ENCODE results near the gene EML4.

Gene EML4

DNA sequence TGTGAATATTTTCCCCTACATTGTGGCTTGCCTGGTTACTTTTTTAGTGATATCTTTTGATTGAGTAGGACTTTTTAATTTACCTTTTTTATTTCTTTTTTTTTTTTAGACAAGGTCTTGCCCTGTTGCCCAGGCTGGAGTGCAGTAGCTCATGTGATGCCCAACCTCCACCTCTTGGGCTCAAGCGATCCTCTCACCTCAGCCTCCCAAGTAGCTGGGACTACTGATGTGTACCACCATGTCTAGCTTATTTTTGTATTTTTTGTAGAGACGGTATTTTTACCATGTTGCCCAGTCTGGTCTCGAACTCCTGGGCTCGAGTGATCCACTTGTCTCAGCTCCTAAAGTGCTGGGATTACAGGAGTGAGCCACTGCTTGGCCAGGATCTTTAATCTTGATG lies 25.3 kb downstream of the EML4 start:
- no peak overlapping the region for H3K4me3 ChIP-seq
- no peaks in the 10 kb centered on the region for H3K9me3 ChIP-seq (ENCODE audit: low read depth, low read length)
- no peak overlapping the region for H3K27ac ChIP-seq
- no peak overlapping the region for H3K9ac ChIP-seq (ENCODE audit: insufficient read length)
- TF ChIP-seq FOXP2 (optimal IDR thresholded peaks at IDR 0.05; ENCODE audit: control extremely low read depth, extremely low read length, insufficient read depth) (no peak), EZH2 (IDR thresholded peaks at IDR 0.05) (no peak), POLR2AphosphoS5 (IDR thresholded peaks at IDR 0.05; ENCODE audit: borderline replicate concordance, low read depth, low read length) (no peak)
- no peak for DNase-seq (ENCODE audit: low read depth, low spot score)
- H3K36me3 ChIP-seq (ENCODE audit: insufficient read depth, low read length), result peaks cover 9% of the 10 kb centered on the region; the same call in 1 of the 2 replicates

DNA sequence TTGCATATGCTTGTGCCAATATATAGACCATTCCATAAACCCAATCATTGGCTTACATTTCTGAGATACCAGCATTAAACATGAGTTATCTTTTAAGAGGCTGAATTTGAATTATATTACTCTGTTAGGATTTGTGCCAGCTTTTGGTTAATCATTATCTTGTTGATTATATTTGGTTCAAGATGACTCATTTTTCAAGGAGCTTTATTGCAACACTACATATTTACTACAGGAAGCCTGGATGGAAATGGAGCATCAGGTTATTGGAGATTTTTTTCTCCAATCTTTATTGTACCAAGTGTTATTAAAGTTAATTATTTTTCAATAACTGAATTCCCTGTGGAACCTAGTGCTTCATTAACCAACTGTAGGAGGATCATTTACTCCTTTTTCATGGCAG lies 26.4 kb downstream of the EML4 start:
- Histone ChIP-seq H3K36me3 (ENCODE audit: insufficient read depth, low read length) (peaks cover 9% of the 10 kb centered on the region; the same call in 1 of the 2 replicates), H3K27ac (no peak overlapping the region), H3K9ac (ENCODE audit: insufficient read length) (no peak overlapping the region), H3K9me3 (ENCODE audit: low read depth, low read length) (no peaks in the 10 kb centered on the region), H3K4me3 (no peak overlapping the region)
- TF ChIP-seq EZH2 (IDR thresholded peaks at IDR 0.05) (no peak), POLR2AphosphoS5 (IDR thresholded peaks at IDR 0.05; ENCODE audit: borderline replicate concordance, low read depth, low read length) (no peak), FOXP2 (optimal IDR thresholded peaks at IDR 0.05; ENCODE audit: control extremely low read depth, extremely low read length, insufficient read depth) (no peak)
- no peak for DNase-seq (ENCODE audit: low read depth, low spot score)

DNA sequence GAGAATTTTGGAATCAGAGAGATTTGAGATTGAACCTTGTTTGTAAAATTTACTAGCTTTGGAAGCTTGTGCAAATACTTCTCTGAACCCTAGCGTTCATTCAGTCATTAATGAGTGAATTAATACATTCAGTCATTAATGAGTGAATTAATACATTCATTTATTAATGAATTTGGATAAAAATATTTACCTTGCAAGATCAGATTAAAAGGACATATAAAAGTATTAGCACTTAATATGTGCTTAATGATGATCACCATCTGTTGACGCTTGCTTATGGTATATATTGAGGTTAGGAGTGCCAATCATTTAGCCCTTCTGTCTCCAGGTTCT lies 26.9 kb downstream of the EML4 start:
- H3K4me3 ChIP-seq, result no peak overlapping the region
- H3K9ac ChIP-seq (ENCODE audit: insufficient read length), result no peak overlapping the region
- no peak overlapping the region for H3K27ac ChIP-seq
- H3K36me3 ChIP-seq (ENCODE audit: insufficient read depth, low read length), result peaks cover 9% of the 10 kb centered on the region; the same call in 1 of the 2 replicates
- no peaks in the 10 kb centered on the region for H3K9me3 ChIP-seq (ENCODE audit: low read depth, low read length)
- no peak for DNase-seq (ENCODE audit: low read depth, low spot score)
- TF ChIP-seq EZH2 (IDR thresholded peaks at IDR 0.05), result no peak
- no peak for TF ChIP-seq FOXP2 (optimal IDR thresholded peaks at IDR 0.05; ENCODE audit: control extremely low read depth, extremely low read length, insufficient read depth)
- TF ChIP-seq POLR2AphosphoS5 (IDR thresholded peaks at IDR 0.05; ENCODE audit: borderline replicate concordance, low read depth, low read length), result no peak

DNA sequence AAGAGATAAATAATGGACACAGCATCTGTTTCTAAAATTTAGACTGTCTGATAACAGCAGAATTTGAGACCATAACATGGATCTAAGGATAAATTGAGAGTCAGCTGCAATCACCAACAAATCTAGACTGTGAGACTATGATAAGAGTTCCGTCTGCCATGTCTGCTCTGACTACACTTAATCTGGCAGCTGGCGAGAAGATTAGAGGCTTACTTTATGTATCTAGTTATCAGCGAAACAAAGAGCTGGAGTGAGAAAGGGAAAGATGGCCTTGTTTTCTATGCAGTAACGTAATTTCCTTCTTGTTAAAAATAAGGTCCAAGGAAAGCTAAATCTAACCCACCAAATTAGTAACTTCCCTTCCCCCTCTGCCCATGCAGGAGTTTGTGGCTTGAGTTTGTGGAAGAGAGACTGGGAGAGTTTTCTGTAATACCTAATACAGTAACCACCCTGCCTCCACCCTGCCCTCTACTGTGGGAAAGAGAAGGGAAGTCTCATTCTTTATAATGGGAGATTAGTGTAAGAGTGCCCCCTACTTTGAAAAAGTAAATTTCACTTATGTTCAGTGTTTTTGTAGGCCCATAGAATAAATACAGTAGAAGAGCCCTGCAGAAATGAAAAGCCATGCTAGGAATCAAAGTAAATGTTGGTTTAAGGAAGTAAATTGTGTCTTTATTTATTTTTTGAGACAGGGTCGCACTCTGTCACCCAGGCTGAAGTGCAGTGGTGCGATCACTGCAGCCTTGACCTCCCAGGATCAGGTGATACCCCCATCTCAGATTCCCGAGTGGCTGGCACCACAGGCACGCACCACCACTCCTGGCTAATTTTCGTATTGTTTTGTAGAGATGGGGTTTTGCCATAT lies 27.5 kb downstream of the EML4 start:
- Histone ChIP-seq H3K27ac (no peak overlapping the region), H3K9ac (ENCODE audit: insufficient read length) (no peak overlapping the region), H3K4me3 (no peak overlapping the region), H3K9me3 (ENCODE audit: low read depth, low read length) (no peaks in the 10 kb centered on the region), H3K36me3 (ENCODE audit: insufficient read depth, low read length) (peaks cover 9% of the 10 kb centered on the region; the same call in 1 of the 2 replicates)
- no peak for TF ChIP-seq FOXP2 (optimal IDR thresholded peaks at IDR 0.05; ENCODE audit: control extremely low read depth, extremely low read length, insufficient read depth)
- TF ChIP-seq POLR2AphosphoS5 (IDR thresholded peaks at IDR 0.05; ENCODE audit: borderline replicate concordance, low read depth, low read length), result no peak
- TF ChIP-seq EZH2 (IDR thresholded peaks at IDR 0.05), result no peak
- DNase-seq (ENCODE audit: low read depth, low spot score), result no peak

DNA sequence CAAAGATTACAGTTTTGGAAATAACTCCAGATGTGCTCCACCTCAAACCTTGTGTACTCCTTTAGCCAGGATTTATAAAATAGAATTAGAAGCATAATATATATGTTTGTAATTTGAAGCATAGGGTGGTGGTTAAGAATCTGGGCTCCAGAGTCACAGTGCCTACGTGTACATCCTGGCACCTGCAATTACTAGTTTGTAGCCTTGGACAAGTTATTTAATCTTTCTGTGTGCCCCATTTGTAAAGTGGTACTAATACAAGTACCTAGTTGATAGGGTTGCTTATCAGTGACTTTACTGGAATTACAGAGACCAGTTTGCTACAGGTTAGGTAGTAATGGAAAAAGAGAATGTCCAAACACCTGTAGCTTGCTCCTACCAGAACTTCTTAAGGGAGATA lies 28.6 kb downstream of the EML4 start:
- no peak overlapping the region for H3K9ac ChIP-seq (ENCODE audit: insufficient read length)
- no peak for DNase-seq (ENCODE audit: low read depth, low spot score)
- H3K27ac ChIP-seq, result no peak overlapping the region
- TF ChIP-seq POLR2AphosphoS5 (IDR thresholded peaks at IDR 0.05; ENCODE audit: borderline replicate concordance, low read depth, low read length) (no peak), FOXP2 (optimal IDR thresholded peaks at IDR 0.05; ENCODE audit: control extremely low read depth, extremely low read length, insufficient read depth) (no peak), EZH2 (IDR thresholded peaks at IDR 0.05) (no peak)
- H3K36me3 ChIP-seq (ENCODE audit: insufficient read depth, low read length), result peaks cover 9% of the 10 kb centered on the region; the same call in 1 of the 2 replicates
- H3K4me3 ChIP-seq, result no peak overlapping the region
- H3K9me3 ChIP-seq (ENCODE audit: low read depth, low read length), result no peaks in the 10 kb centered on the region

DNA sequence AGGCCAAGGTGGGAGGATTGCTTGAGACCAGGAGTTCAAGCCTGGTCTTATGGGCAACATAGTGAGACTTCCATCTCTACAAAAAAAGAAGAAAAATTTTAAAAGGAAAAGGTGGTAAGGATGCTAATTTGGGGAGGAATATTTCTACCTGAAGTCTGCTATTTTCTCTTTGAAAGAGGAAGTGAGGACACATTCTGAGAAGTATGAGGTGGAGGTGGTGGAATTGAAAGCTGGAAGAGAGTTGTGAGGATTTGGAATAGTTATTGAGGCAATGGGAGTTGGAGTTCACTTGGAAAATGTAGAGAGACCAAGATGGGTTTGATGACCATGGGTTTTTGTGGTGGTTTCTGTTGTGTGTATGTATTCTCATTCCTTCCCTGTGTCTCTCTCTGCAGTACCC lies 29.3 kb downstream of the EML4 start:
- Histone ChIP-seq H3K9me3 (ENCODE audit: low read depth, low read length) (no peaks in the 10 kb centered on the region), H3K9ac (ENCODE audit: insufficient read length) (no peak overlapping the region), H3K36me3 (ENCODE audit: insufficient read depth, low read length) (peaks cover 9% of the 10 kb centered on the region; the same call in 1 of the 2 replicates), H3K27ac (no peak overlapping the region), H3K4me3 (no peak overlapping the region)
- no peak for TF ChIP-seq POLR2AphosphoS5 (IDR thresholded peaks at IDR 0.05; ENCODE audit: borderline replicate concordance, low read depth, low read length)
- TF ChIP-seq FOXP2 (optimal IDR thresholded peaks at IDR 0.05; ENCODE audit: control extremely low read depth, extremely low read length, insufficient read depth), result no peak
- no peak for TF ChIP-seq EZH2 (IDR thresholded peaks at IDR 0.05)
- no peak for DNase-seq (ENCODE audit: low read depth, low spot score)

DNA sequence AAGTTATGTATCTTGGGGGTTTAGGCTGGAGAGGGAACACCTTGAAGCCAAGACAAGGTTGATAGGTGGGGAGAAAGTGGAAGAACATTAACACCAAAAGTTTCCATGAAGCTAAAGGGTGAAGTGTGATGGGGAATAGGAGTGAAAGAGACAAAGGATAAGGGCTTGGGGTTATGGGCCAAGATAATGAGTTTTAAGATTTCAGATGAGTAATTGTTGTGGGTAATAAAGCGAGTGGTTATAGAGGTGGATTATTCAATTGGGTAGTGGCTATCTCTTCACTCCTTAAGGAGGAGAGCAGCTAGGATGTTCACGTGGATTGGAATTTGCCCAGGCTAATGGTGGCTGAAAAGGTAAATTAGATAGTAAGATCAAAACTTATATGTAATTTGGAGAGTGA lies 29.8 kb downstream of the EML4 start:
- peaks cover 9% of the 10 kb centered on the region; the same call in 1 of the 2 replicates for H3K36me3 ChIP-seq (ENCODE audit: insufficient read depth, low read length)
- H3K27ac ChIP-seq, result no peak overlapping the region
- no peak overlapping the region for H3K4me3 ChIP-seq
- no peak overlapping the region for H3K9ac ChIP-seq (ENCODE audit: insufficient read length)
- TF ChIP-seq EZH2 (IDR thresholded peaks at IDR 0.05) (no peak), FOXP2 (optimal IDR thresholded peaks at IDR 0.05; ENCODE audit: control extremely low read depth, extremely low read length, insufficient read depth) (no peak), POLR2AphosphoS5 (IDR thresholded peaks at IDR 0.05; ENCODE audit: borderline replicate concordance, low read depth, low read length) (no peak)
- H3K9me3 ChIP-seq (ENCODE audit: low read depth, low read length), result no peaks in the 10 kb centered on the region
- no peak for DNase-seq (ENCODE audit: low read depth, low spot score)

DNA sequence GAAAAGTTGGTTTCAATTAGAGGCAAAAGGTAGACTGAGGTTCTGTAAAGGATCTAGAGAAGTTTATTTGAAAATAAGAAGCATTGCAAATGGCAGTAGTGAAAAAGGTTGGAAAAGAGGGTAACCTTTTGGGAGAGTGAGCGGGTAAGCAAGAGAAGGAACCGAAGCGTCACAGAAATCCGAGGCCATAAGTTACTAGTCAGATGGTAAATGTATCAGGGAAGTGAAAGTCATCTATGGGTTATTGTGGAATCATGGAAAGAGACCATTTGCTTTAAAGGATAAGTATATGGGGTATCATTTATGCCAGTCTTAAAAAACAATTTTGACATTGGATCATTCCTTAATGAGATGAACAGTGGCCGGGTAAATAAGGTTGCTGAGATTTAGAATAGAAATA lies 30.5 kb downstream of the EML4 start:
- peaks cover 9% of the 10 kb centered on the region; the same call in 1 of the 2 replicates for H3K36me3 ChIP-seq (ENCODE audit: insufficient read depth, low read length)
- no peak overlapping the region for H3K4me3 ChIP-seq
- no peak overlapping the region for H3K9ac ChIP-seq (ENCODE audit: insufficient read length)
- DNase-seq (ENCODE audit: low read depth, low spot score), result no peak
- TF ChIP-seq EZH2 (IDR thresholded peaks at IDR 0.05), result no peak
- TF ChIP-seq FOXP2 (optimal IDR thresholded peaks at IDR 0.05; ENCODE audit: control extremely low read depth, extremely low read length, insufficient read depth), result no peak
- no peak for TF ChIP-seq POLR2AphosphoS5 (IDR thresholded peaks at IDR 0.05; ENCODE audit: borderline replicate concordance, low read depth, low read length)
- no peaks in the 10 kb centered on the region for H3K9me3 ChIP-seq (ENCODE audit: low read depth, low read length)
- H3K27ac ChIP-seq, result no peak overlapping the region

All from SK-N-MC (cell line).